ENCODE data around the gene ARPIN. TPM values are rescaled to one million over a fixed set of nuclear protein-coding genes. Genes with fewer than 3 reads are reported as not detected.

The ARPIN gene
- total RNA-seq, 2 donors from 2014 or later = 31.7 to 36.7 TPM

GRCh38 chr15:89883518-89883917 lies 29.2 kb downstream of the ARPIN start:
- Histone ChIP-seq H3K27me3 (no peaks in the 10 kb centered on the region), H3K36me3 (peaks cover 12% of the 10 kb centered on the region), H3K27ac (no peak overlapping the region), H3K4me1 (no peaks in the 10 kb centered on the region), H3K9ac (ENCODE audit: low read depth in 2 of 2, low read length in 2 of 2) (no peak overlapping the region), H3K9me3 (no peaks in the 10 kb centered on the region), H3K4me3 (no peak overlapping the region)
- intact Hi-C loops (cut with DNase I) = no loop called here
- TF ChIP-seq CTCF (IDR thresholded peaks at IDR 0.05) = no peak
- DNase-seq = no peak

- no peaks in the 10 kb centered on the region for H3K9me3 ChIP-seq
- intact Hi-C loops (cut with DNase I) = no loop called here
- H3K9ac ChIP-seq (ENCODE audit: low read depth in 2 of 2, low read length in 2 of 2) = no peak overlapping the region
- no peak overlapping the region for H3K4me3 ChIP-seq
- TF ChIP-seq CTCF (IDR thresholded peaks at IDR 0.05) = no peak
- no peaks in the 10 kb centered on the region for H3K27me3 ChIP-seq
- H3K4me1 ChIP-seq = no peaks in the 10 kb centered on the region
- H3K27ac ChIP-seq = no peak overlapping the region
- H3K36me3 ChIP-seq = peaks cover 4% of the 10 kb centered on the region
- DNase-seq = no peak
Observed at GRCh38 chr15:89880727-89881126, 32.0 kb downstream of the ARPIN start.

DNA sequence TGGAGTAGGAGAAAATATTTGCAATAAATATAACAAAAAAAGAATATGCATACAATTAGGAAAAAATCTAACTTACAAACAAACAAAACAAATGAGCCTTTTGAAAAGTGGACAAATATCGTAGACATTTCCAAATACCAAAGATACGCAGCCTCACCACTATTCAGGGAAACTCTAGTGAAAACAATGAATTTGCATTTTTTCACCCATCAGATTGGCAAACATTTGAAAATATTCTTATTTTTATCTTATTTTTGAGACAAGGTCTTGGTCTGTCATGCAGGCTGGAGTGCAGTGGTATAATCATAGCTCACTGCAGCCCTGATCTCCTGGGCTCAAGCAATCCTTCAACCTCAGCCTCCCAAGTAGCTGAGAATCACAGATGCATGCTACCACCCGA lies 34.4 kb downstream of the ARPIN start:
- DNase-seq = no peak
- Histone ChIP-seq H3K27ac (no peak overlapping the region), H3K9me3 (no peaks in the 10 kb centered on the region), H3K4me3 (no peak overlapping the region), H3K4me1 (no peaks in the 10 kb centered on the region), H3K36me3 (no peaks in the 10 kb centered on the region), H3K9ac (ENCODE audit: low read depth in 2 of 2, low read length in 2 of 2) (no peak overlapping the region), H3K27me3 (no peaks in the 10 kb centered on the region)
- no peak for TF ChIP-seq CTCF (IDR thresholded peaks at IDR 0.05)
- intact Hi-C loops (cut with DNase I) = no loop called here

DNA sequence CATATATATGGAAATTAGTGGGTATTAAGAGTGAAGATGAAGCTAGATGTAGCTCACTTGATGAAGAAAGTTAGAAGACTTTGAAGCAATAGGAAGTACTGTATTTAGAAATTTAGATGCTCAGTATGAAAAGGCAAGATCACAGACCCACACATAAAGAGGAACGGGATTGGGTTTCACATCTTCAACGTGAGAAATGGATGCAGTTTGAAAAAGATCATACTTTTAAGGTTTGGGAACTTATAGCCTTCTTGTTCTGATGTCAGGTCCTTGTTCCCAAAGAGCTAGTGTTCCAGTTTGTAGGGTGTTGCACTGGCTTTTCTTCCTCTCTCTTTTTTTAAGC lies 35.7 kb downstream of the ARPIN start:
- Histone ChIP-seq H3K27me3 (no peaks in the 10 kb centered on the region), H3K4me1 (no peaks in the 10 kb centered on the region), H3K4me3 (no peak overlapping the region), H3K9me3 (no peaks in the 10 kb centered on the region), H3K9ac (ENCODE audit: low read depth in 2 of 2, low read length in 2 of 2) (no peak overlapping the region), H3K36me3 (no peaks in the 10 kb centered on the region), H3K27ac (no peak overlapping the region)
- intact Hi-C loops (cut with DNase I) = no loop called here
- DNase-seq = no peak
- no peak for TF ChIP-seq CTCF (IDR thresholded peaks at IDR 0.05)

- Histone ChIP-seq H3K9me3 (no peaks in the 10 kb centered on the region), H3K27me3 (no peaks in the 10 kb centered on the region), H3K27ac (no peak overlapping the region), H3K4me3 (no peak overlapping the region), H3K4me1 (no peaks in the 10 kb centered on the region), H3K9ac (ENCODE audit: low read depth in 2 of 2, low read length in 2 of 2) (no peak overlapping the region), H3K36me3 (no peaks in the 10 kb centered on the region)
- intact Hi-C loops (cut with DNase I) = no loop called here
- no peak for DNase-seq
- no peak for TF ChIP-seq CTCF (IDR thresholded peaks at IDR 0.05)
Observed at GRCh38 chr15:89876396-89877082, 36.2 kb downstream of the ARPIN start.

Measured in colonic mucosa (tissue), 4 donors.